Measurements from ENCODE around the gene RIPK4.
"Not testable (repeated sequence)": the region's sequence is repeated elsewhere in the genome, so short reads cannot be mapped to it uniquely, and the experiment has no call there.

RIPK4 gene

GRCh38 chr21:41714299-41714865, 52.5 kb downstream of the RIPK4 start:
- DNase-seq (ENCODE audit: low read depth), result not testable (repeated sequence)

- no peak for DNase-seq (ENCODE audit: low read depth)
These were observed 53.2 kb downstream of the RIPK4 start for GRCh38 chr21:41713495-41714281.

GRCh38 chr21:41712730-41713129, 54.1 kb downstream of the RIPK4 start:
- DNase-seq (ENCODE audit: low read depth), result no peak

GRCh38 chr21:41712201-41712600, 54.7 kb downstream of the RIPK4 start:
- DNase-seq (ENCODE audit: low read depth), result no peak

- DNase-seq (ENCODE audit: low read depth), result no peak
These were observed 55.3 kb downstream of the RIPK4 start for GRCh38 chr21:41711416-41712007.

GRCh38 chr21:41710823-41711160, 56.1 kb downstream of the RIPK4 start:
- no peak for DNase-seq (ENCODE audit: low read depth)

- DNase-seq (ENCODE audit: low read depth), result no peak
These were observed 56.7 kb downstream of the RIPK4 start for GRCh38 chr21:41709965-41710822.

GRCh38 chr21:41709166-41709565, 57.7 kb downstream of the RIPK4 start:
- no peak for DNase-seq (ENCODE audit: low read depth)

- DNase-seq (ENCODE audit: low read depth), result no peak
These were observed 58.9 kb downstream of the RIPK4 start for GRCh38 chr21:41707960-41708330.

- no peak for DNase-seq (ENCODE audit: low read depth)
These were observed 59.5 kb downstream of the RIPK4 start for GRCh38 chr21:41707231-41707959.

- no peak for DNase-seq (ENCODE audit: low read depth)
These were observed 60.2 kb downstream of the RIPK4 start for GRCh38 chr21:41706678-41707077.

- DNase-seq (ENCODE audit: low read depth), result no peak
These were observed 60.6 kb downstream of the RIPK4 start for GRCh38 chr21:41706263-41706639.

- DNase-seq (ENCODE audit: low read depth), result no peak
These were observed 61.1 kb downstream of the RIPK4 start for GRCh38 chr21:41705546-41706262.

- DNase-seq (ENCODE audit: low read depth), result no peak
These were observed 62.9 kb downstream of the RIPK4 start for GRCh38 chr21:41703857-41704501.

- DNase-seq (ENCODE audit: low read depth), result no peak
These were observed 65.1 kb downstream of the RIPK4 start for GRCh38 chr21:41701749-41702148.

- DNase-seq (ENCODE audit: low read depth), result no peak
These were observed 67.5 kb downstream of the RIPK4 start for GRCh38 chr21:41699311-41699710.

- no peak for DNase-seq (ENCODE audit: low read depth)
These were observed 68.8 kb downstream of the RIPK4 start for GRCh38 chr21:41698071-41698470.

- DNase-seq (ENCODE audit: low read depth), result no peak
These were observed 71.3 kb downstream of the RIPK4 start for GRCh38 chr21:41695513-41695912.

- not testable (repeated sequence) for DNase-seq (ENCODE audit: low read depth)
These were observed 72.8 kb downstream of the RIPK4 start for GRCh38 chr21:41694042-41694441.

- no peak for DNase-seq (ENCODE audit: low read depth)
These were observed 74.7 kb downstream of the RIPK4 start for GRCh38 chr21:41692185-41692565.
